Loucy (cell line): Measurements from ENCODE around the gene KRTAP11-1.

Experiments
- CTCF ChIP-seq: fragments of 200-600 bp; sonication (generic); conservative IDR thresholded peaks from 2 replicates; pipeline ENCODE4 v1.5.1; 2014; ENCODE audit warnings: mild to moderate bottlenecking, antibody characterized with exemption, low read length
- EZH2phosphoT487 ChIP-seq: fragments of 200-600 bp; IDR thresholded peaks from 2 replicates; pipeline ENCODE4 v1.6.1; 2018; ENCODE audit warnings: antibody characterized with exemption, mild to moderate bottlenecking, moderate library complexity, borderline replicate concordance

- no peak for TF ChIP-seq CTCF
- no peak for TF ChIP-seq EZH2phosphoT487
Measured at GRCh38 chr21:30882866-30883597, 1.7 kb upstream of the KRTAP11-1 start.
